ENCODE measurements around the gene SFMBT2.

DNA sequence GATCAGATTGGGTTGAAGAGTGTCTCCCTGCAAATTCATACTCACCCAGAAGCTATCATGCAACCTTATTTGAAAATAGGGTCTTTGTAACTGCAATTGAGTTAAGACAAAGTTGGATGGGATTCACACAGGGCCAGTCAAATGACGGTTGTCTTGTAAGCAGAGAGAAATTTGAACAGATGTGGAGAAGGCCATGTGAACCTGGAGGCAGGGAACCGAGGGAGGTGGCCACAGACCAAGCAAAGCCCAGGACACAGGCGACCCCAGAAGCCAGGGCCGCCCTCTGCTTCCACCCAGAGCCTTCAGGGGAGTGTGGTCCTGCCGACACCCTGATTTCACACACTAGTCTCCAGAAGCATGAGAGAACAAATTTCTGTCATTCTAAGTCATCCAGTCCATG, 140.8 kb downstream of the SFMBT2 start:
- TF ChIP-seq GATA2 (IDR thresholded peaks at IDR 0.05; ENCODE audit: low read depth, low read length), result no peak
- TF ChIP-seq GATA3 (IDR thresholded peaks at IDR 0.05; ENCODE audit: low read depth, low read length), result no peak
